Mesenchymal stem cell (in vitro differentiated cells and primary cell): Measurements from ENCODE around the gene INSIG1.

Experiments
- DNase-seq: peaks from one replicate; pipeline ENCODE4 v3.0.0-alpha.2; 2013
- H2AFZ ChIP-seq: one replicate; pipeline ENCODE4 v1.6.1; 2013; ENCODE audit warnings: low read depth, mild to moderate bottlenecking, control low read depth, inconsistent platforms, low read length, moderate library complexity
- H2AK5ac ChIP-seq: 2 replicates; pipeline ENCODE4 v1.6.1; 2013; ENCODE audit warnings: low read length, moderate library complexity, mild to moderate bottlenecking, inconsistent platforms; ENCODE audit not compliant: severe bottlenecking
- H2BK120ac ChIP-seq: one replicate; pipeline ENCODE4 v1.6.1; 2013; ENCODE audit warnings: low read depth, mild to moderate bottlenecking, inconsistent platforms, low read length, moderate library complexity
- H2BK12ac ChIP-seq, 2 experiments: one replicate each; pipeline ENCODE4 v1.6.1; 2013; ENCODE audit warnings: inconsistent platforms in 2 of 2, low read length in 2 of 2, mild to moderate bottlenecking in 2 of 2, moderate library complexity in 2 of 2, control low read depth in 1 of 2
- H2BK15ac ChIP-seq: one replicate; pipeline ENCODE4 v1.6.1; 2013; ENCODE audit warnings: mild to moderate bottlenecking, low read depth, inconsistent platforms; ENCODE audit not compliant: poor library complexity, severe bottlenecking
- H2BK5ac ChIP-seq: 2 replicates; pipeline ENCODE4 v1.6.1; 2013; ENCODE audit warnings: low read depth, mild to moderate bottlenecking, low read length, control low read depth, inconsistent platforms; ENCODE audit not compliant: poor library complexity, severe bottlenecking
- H3K14ac ChIP-seq, 2 experiments: one replicate each; pipeline ENCODE4 v1.6.1; 2013; ENCODE audit warnings: inconsistent platforms in 2 of 2, low read length in 2 of 2, control low read depth in 1 of 2, mild to moderate bottlenecking in 1 of 2, moderate library complexity in 1 of 2
- H3K18ac ChIP-seq, 2 experiments: one replicate each; pipeline ENCODE4 v1.6.1; 2013; ENCODE audit warnings: inconsistent platforms in 2 of 2, low read length in 2 of 2, control low read depth in 1 of 2, low read depth in 1 of 2, mild to moderate bottlenecking in 1 of 2
- H3K23ac ChIP-seq, 2 experiments: one replicate each; pipeline ENCODE4 v1.6.1; 2013; ENCODE audit warnings: inconsistent platforms in 2 of 2, low read length in 2 of 2, mild to moderate bottlenecking in 2 of 2, moderate library complexity in 2 of 2, control low read depth in 1 of 2
- H3K27ac ChIP-seq: 2 replicates; pipeline ENCODE4 v1.5.1; 2013; ENCODE audit warnings: mild to moderate bottlenecking, moderate library complexity, low read length, control low read depth, inconsistent platforms; ENCODE audit not compliant: poor library complexity, severe bottlenecking
- H3K27me3 ChIP-seq, 2 experiments: 2 replicates each; pipeline versions ENCODE4 v1.6.1 to v1.7.0; 2013; ENCODE audit warnings: low read length in 2 of 2, mild to moderate bottlenecking in 2 of 2, moderate library complexity in 2 of 2, control low read depth in 1 of 2, inconsistent platforms in 1 of 2; ENCODE audit not compliant: control insufficient read depth in 1 of 2, insufficient read depth in 1 of 2
- H3K36me3 ChIP-seq, 2 experiments: 2 replicates each; pipeline versions ENCODE4 v1.6.1 to v1.7.0; 2013; ENCODE audit warnings: low read length in 2 of 2, control low read depth in 1 of 2, inconsistent platforms in 1 of 2, low read depth in 1 of 2, mild to moderate bottlenecking in 1 of 2; ENCODE audit not compliant: insufficient read depth in 2 of 2, control insufficient read depth in 1 of 2
- H3K4ac ChIP-seq, 2 experiments: one replicate each; pipeline ENCODE4 v1.6.1; 2013; ENCODE audit warnings: inconsistent platforms in 2 of 2, low read length in 2 of 2, mild to moderate bottlenecking in 2 of 2, moderate library complexity in 2 of 2, control low read depth in 1 of 2, low read depth in 1 of 2
- H3K4me1 ChIP-seq: 2 replicates; pipeline ENCODE4 v1.6.1; 2013; ENCODE audit warnings: low read depth, low read length, control low read depth; ENCODE audit not compliant: control insufficient read depth, insufficient read depth
- H3K4me2 ChIP-seq: 2 replicates; pipeline ENCODE4 v1.6.1; 2013; ENCODE audit warnings: low read length, mild to moderate bottlenecking, inconsistent platforms; ENCODE audit not compliant: poor library complexity, severe bottlenecking
- H3K4me3 ChIP-seq, 2 experiments: 2 replicates each; pipeline versions ENCODE4 v1.5.1 to v1.7.0; 2013; ENCODE audit warnings: low read length in 2 of 2, mild to moderate bottlenecking in 2 of 2, control low read depth in 1 of 2, low read depth in 1 of 2; ENCODE audit not compliant: insufficient read depth in 1 of 2
- H3K79me1 ChIP-seq: replicated peaks from 2 replicates; pipeline ENCODE4 v1.6.1; 2013; ENCODE audit warnings: mild to moderate bottlenecking, control low read depth, low read length, inconsistent platforms; ENCODE audit not compliant: poor library complexity, severe bottlenecking
- H3K9ac ChIP-seq: 2 replicates; pipeline ENCODE4 v1.7.0; 2013; ENCODE audit warnings: mild to moderate bottlenecking, low read length, moderate library complexity
- H3K9me3 ChIP-seq: 2 replicates; pipeline ENCODE4 v1.7.0; 2013; ENCODE audit warnings: mild to moderate bottlenecking, low read length; ENCODE audit not compliant: control insufficient read depth
- H4K8ac ChIP-seq: one replicate; pipeline ENCODE4 v1.6.1; 2013; ENCODE audit warnings: inconsistent platforms, mild to moderate bottlenecking, low read length, moderate library complexity
- H4K91ac ChIP-seq: one replicate; pipeline ENCODE4 v1.6.1; 2013; ENCODE audit warnings: mild to moderate bottlenecking, low read length, inconsistent platforms
- WGBS: methylation state at CpG from one replicate; pipeline ENCODE4 v1.1.7; 2013; ENCODE audit warnings: mixed read lengths; 5-methylcytosine and 5-hydroxymethylcytosine counted together

INSIG1 gene

DNA sequence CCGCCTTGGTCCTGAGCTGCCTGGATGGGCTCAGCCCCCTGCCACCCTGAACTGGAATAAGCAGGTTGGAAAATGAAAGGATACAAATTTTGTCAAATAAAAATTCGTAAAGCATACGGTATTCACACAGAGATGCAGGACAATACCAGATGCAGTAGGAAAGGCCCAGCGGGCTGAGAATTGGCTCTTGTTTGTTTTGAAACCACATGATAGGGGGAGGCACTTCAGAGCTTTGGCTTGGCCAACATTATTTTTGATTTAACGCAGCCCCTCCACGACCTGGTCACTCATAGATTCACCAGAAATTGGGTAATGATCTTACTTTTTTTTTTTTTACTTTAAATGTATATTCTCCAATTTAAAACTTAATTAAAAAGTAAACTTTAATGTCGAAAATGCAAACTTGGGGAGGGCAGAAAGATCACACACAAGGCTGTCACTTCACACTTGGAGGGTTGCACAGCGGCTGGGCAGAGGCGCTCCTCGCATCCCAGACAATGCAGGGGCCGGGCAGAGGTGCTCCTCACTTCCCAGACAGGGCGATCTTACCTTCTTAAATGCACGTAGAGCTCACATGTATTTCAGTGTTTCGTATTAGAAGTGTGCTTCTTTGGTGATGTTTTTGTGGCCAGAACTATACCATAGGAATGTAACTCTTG, 17.8 kb upstream of the INSIG1 start:
- H3K4ac ChIP-seq, result no peak overlapping the region
- H2BK120ac ChIP-seq, result no peak overlapping the region
- no peak overlapping the region for H4K8ac ChIP-seq
- peaks cover 11 to 32% of the 10 kb centered on the region in 2 experiments for H3K27me3 ChIP-seq
- no peak overlapping the region for H3K9ac ChIP-seq
- H3K18ac ChIP-seq, result no peak overlapping the region
- H3K23ac ChIP-seq, result no peak overlapping the region
- H2BK12ac ChIP-seq, result no peak overlapping the region
- no peak overlapping the region for H3K14ac ChIP-seq
- no peak overlapping the region for H2BK15ac ChIP-seq
- no peak for DNase-seq
- no peak overlapping the region for H4K91ac ChIP-seq
- H2BK5ac ChIP-seq, result no peak overlapping the region
- H3K4me1 ChIP-seq, result no peaks in the 10 kb centered on the region
- WGBS, result 87% methylated on average over 11 of the region's 14 CpGs
- no peak overlapping the region for H3K27ac ChIP-seq
- no peak overlapping the region for H3K4me2 ChIP-seq
- H3K79me1 ChIP-seq, result no peaks in the 10 kb centered on the region
- no peaks in the 10 kb centered on the region for H3K9me3 ChIP-seq
- no peak overlapping the region for H3K4me3 ChIP-seq
- no peaks in the 10 kb centered on the region for H3K36me3 ChIP-seq
- no peak overlapping the region for H2AK5ac ChIP-seq
- H2AFZ ChIP-seq, result no peak overlapping the region

DNA sequence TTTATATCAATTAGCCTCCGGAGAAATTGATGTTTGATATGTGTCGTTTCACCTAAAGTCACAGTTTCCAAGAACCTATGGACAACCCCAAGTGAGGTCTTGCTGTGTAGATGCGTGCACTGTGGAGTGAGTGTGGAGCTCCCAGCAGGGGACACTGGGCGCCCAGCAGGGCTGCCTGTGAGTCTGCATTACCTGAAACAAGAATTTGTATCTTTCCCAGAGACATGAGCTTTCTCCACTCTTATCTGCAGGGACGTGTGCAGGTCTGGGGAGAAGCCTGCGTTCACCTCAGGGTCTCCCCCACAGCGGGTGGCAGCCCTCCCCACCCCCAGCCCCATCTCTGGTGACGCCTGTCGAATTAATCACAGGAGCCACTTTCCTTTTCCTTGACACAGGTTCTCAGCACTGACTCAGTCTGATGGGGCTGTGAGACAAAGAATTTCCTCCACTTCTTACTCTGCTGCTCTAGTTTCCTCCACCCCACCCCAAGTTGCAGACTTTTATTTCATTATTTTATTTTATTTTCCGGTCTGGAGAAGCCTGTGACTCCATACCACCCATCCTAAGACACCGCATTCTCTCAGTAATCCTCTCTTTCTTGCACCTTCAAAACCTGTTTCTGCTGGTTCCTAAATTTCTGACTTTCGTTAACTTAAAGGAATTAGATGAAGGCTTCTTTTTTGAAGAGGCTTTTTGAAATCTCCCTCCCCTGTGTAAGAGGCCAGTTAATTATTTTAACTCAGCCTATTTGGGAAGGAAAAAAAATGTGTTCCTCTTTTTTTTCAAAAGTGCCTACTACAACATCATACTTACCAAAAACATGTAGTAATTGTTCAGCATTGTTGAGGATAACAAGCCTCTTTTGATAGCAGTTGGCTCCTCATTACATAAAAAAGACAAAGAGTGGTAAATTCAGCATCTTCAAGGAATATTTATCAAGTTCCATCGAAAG, 17.0 kb upstream of the INSIG1 start:
- no peak overlapping the region for H3K14ac ChIP-seq
- no peaks in the 10 kb centered on the region for H3K4me1 ChIP-seq
- H2AK5ac ChIP-seq, result no peak overlapping the region
- H3K4me3 ChIP-seq, result no peak overlapping the region
- no peak overlapping the region for H2BK120ac ChIP-seq
- no peak overlapping the region for H3K4ac ChIP-seq
- peaks cover 19 to 38% of the 10 kb centered on the region in 2 experiments for H3K27me3 ChIP-seq
- H2AFZ ChIP-seq, result no peak overlapping the region
- H2BK15ac ChIP-seq, result no peak overlapping the region
- H3K9ac ChIP-seq, result no peak overlapping the region
- no peak overlapping the region for H4K91ac ChIP-seq
- no peak overlapping the region for H4K8ac ChIP-seq
- WGBS, result 82% methylated on average over 12 of the region's 13 CpGs
- DNase-seq, result no peak
- H3K79me1 ChIP-seq, result no peaks in the 10 kb centered on the region
- no peak overlapping the region for H2BK5ac ChIP-seq
- no peak overlapping the region for H2BK12ac ChIP-seq
- H3K27ac ChIP-seq, result no peak overlapping the region
- H3K23ac ChIP-seq, result no peak overlapping the region
- H3K9me3 ChIP-seq, result no peaks in the 10 kb centered on the region
- no peak overlapping the region for H3K18ac ChIP-seq
- H3K36me3 ChIP-seq, result no peaks in the 10 kb centered on the region
- no peak overlapping the region for H3K4me2 ChIP-seq

DNA sequence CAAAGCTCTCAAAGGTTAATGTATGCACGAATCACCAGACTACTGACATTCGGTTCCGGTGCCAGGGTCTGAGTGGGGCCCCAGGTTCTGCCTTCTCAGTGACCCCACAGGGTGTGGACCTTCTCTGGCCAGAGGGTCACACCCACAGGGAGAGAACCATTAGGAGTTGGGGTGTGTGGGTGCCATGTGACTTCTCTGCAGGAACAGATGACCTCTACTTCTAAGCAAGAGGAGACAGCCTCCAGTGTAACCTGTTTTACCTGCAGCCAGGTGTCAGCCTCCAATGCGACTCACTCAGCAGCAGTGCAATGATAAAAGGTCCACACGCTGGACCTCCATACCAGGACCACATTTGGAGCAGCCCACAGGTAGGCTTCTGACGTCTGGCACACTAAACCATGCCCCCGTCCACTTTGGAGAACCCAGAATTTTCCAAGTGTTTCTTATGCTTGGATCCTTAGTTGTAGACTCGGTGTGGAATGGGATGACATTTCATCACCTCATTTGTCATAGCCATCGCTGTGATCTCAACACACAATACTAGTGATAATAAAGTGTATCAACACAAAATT, 16.2 kb upstream of the INSIG1 start:
- Histone ChIP-seq H2AFZ (no peak overlapping the region), H3K4me3 (no peak overlapping the region), H3K23ac (no peak overlapping the region), H4K8ac (no peak overlapping the region), H2AK5ac (no peak overlapping the region), H3K4me1 (no peaks in the 10 kb centered on the region), H2BK5ac (no peak overlapping the region), H3K9ac (no peak overlapping the region), H3K4ac (no peak overlapping the region), H3K79me1 (no peaks in the 10 kb centered on the region), H3K27me3 (peaks cover 23 to 35% of the 10 kb centered on the region in 2 experiments), H2BK12ac (no peak overlapping the region), H3K36me3 (no peaks in the 10 kb centered on the region), H3K18ac (no peak overlapping the region), H3K14ac (no peak overlapping the region), H3K4me2 (no peak overlapping the region), H2BK15ac (no peak overlapping the region), H3K27ac (no peak overlapping the region), H4K91ac (no peak overlapping the region), H3K9me3 (no peaks in the 10 kb centered on the region), H2BK120ac (no peak overlapping the region)
- 90% methylated on average over 9 of the region's 9 CpGs for WGBS
- no peak for DNase-seq

DNA sequence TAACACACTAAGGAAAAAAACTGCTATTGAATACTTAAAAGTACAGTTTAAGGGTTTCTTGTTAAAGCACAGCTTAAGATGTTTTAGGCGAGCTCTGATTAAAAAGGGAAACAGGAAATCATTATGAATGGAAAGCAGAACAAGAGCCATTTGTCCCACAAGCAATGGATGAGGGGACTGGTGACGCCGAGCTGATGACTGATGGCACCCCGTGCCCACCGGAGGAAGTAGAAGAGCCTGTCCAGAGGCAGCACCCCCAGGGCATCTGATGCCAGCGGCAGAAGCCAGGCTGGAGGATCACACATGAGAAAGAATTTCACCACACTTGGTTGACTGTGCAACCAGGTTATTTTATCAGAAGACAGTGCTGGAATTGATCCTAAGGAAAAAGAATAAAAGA, 15.0 kb upstream of the INSIG1 start:
- Histone ChIP-seq H4K8ac (no peak overlapping the region), H2BK120ac (no peak overlapping the region), H3K27me3 (peaks cover 23 to 29% of the 10 kb centered on the region in 2 experiments), H2AFZ (no peak overlapping the region), H3K79me1 (no peaks in the 10 kb centered on the region), H3K36me3 (no peaks in the 10 kb centered on the region), H3K14ac (no peak overlapping the region), H3K4me2 (no peak overlapping the region), H4K91ac (no peak overlapping the region), H3K4ac (no peak overlapping the region), H3K4me1 (no peaks in the 10 kb centered on the region), H2BK5ac (no peak overlapping the region), H3K23ac (no peak overlapping the region), H2AK5ac (no peak overlapping the region), H3K27ac (no peak overlapping the region), H2BK15ac (no peak overlapping the region), H2BK12ac (no peak overlapping the region), H3K18ac (no peak overlapping the region), H3K9me3 (no peaks in the 10 kb centered on the region), H3K9ac (no peak overlapping the region), H3K4me3 (no peak overlapping the region)
- no peak for DNase-seq
- WGBS, result 92% methylated on average over 6 of the region's 6 CpGs
